Vagina (tissue), 2 donors: Measurements from ENCODE around the gene DNAI7.

Experiments
- CTCF ChIP-seq, 3 experiments: fragments of 450-650 bp in 2 of 3; fragments of 200-600 bp in 1 of 3; sonication (generic) in 1 of 3; IDR thresholded peaks; one replicate each; pipeline ENCODE4 v1.5.1; 2017 to 2019; ENCODE audit warnings: antibody characterized with exemption in 3 of 3, mild to moderate bottlenecking in 2 of 3, moderate library complexity in 2 of 3
- POLR2A ChIP-seq, 2 donors: fragments of 450-650 bp; IDR thresholded peaks; one replicate each; pipeline ENCODE4 v1.6.1; 2017; ENCODE audit warnings: antibody characterized with exemption in 2 of 2, mild to moderate bottlenecking in 2 of 2, moderate library complexity in 2 of 2
- POLR2AphosphoS5 ChIP-seq, 2 donors: sonication (generic); formaldehyde crosslinking; IDR thresholded peaks; one replicate each; pipeline ENCODE4 v1.9.0; 2017; ENCODE audit warnings: antibody characterized with exemption in 2 of 2, mild to moderate bottlenecking in 2 of 2, low read depth in 1 of 2; ENCODE audit not compliant: insufficient read depth in 1 of 2

- TF ChIP-seq CTCF (IDR thresholded peaks at IDR 0.05) (no peak), POLR2A (IDR thresholded peaks at IDR 0.05) (no peak), POLR2AphosphoS5 (IDR thresholded peaks at IDR 0.05; ENCODE audit: insufficient read depth in 1 of 2, low read depth in 1 of 2) (no peak)
These were observed 120.0 kb downstream of the DNAI7 start for GRCh38 chr12:25074954-25075353.
